ENCODE measurements around the gene C1orf159.

GRCh38 chr1:1045129-1045528 is 70.8 kb downstream of the C1orf159 start:
- TF ChIP-seq, protein P1, sequence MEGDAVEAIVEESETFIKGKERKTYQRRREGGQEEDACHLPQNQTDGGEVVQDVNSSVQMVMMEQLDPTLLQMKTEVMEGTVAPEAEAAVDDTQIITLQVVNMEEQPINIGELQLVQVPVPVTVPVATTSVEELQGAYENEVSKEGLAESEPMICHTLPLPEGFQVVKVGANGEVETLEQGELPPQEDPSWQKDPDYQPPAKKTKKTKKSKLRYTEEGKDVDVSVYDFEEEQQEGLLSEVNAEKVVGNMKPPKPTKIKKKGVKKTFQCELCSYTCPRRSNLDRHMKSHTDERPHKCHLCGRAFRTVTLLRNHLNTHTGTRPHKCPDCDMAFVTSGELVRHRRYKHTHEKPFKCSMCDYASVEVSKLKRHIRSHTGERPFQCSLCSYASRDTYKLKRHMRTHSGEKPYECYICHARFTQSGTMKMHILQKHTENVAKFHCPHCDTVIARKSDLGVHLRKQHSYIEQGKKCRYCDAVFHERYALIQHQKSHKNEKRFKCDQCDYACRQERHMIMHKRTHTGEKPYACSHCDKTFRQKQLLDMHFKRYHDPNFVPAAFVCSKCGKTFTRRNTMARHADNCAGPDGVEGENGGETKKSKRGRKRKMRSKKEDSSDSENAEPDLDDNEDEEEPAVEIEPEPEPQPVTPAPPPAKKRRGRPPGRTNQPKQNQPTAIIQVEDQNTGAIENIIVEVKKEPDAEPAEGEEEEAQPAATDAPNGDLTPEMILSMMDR (IDR thresholded peaks at IDR 0.05): no peak
- TF ChIP-seq POLR2AphosphoS5 (IDR thresholded peaks at IDR 0.05) (no peak), POLR2A (IDR thresholded peaks at IDR 0.05) (no peak)
